ENCODE data around the gene COL27A1.
A peak's percentile ranks its signal among the peaks of the same experiment; 100 is the strongest.

The COL27A1 gene

GRCh38 chr9:114149765-114150340 lies 5.5 kb upstream of the COL27A1 start:
- DNase-seq: no peak

- DNase-seq: no peak
Measured at GRCh38 chr9:114150608-114151007, 4.7 kb upstream of the COL27A1 start.

- no peak for DNase-seq
Measured at GRCh38 chr9:114151426-114151956, 3.8 kb upstream of the COL27A1 start.

- DNase-seq: no peak
Measured at GRCh38 chr9:114153761-114154599, 1.4 kb upstream of the COL27A1 start.

- no peak for DNase-seq
Measured at GRCh38 chr9:114154600-114155102, 686 bp upstream of the COL27A1 start.

- DNase-seq: peak in 1 of 4 experiments; percentile 8
Measured at GRCh38 chr9:114155995-114156656, 789 bp downstream of the COL27A1 start.

- DNase-seq: peak in 1 of 4 experiments; percentile 11
Measured at GRCh38 chr9:114156657-114157421, 1.5 kb downstream of the COL27A1 start.

GRCh38 chr9:114157516-114158176 lies 2.3 kb downstream of the COL27A1 start:
- DNase-seq: no peak

- DNase-seq: no peak
Measured at GRCh38 chr9:114158482-114159130, 3.3 kb downstream of the COL27A1 start.

GRCh38 chr9:114159691-114160090 lies 4.4 kb downstream of the COL27A1 start:
- DNase-seq: no peak

- no peak for DNase-seq
Measured at GRCh38 chr9:114161513-114161912, 6.2 kb downstream of the COL27A1 start.

- no peak for DNase-seq
Measured at GRCh38 chr9:114163517-114163951, 8.2 kb downstream of the COL27A1 start.

GRCh38 chr9:114164191-114164794 lies 9.0 kb downstream of the COL27A1 start:
- DNase-seq: no peak

- DNase-seq: no peak
Measured at GRCh38 chr9:114165407-114166102, 10.2 kb downstream of the COL27A1 start.

GRCh38 chr9:114166103-114166470 lies 10.8 kb downstream of the COL27A1 start:
- DNase-seq: no peak

- no peak for DNase-seq
Measured at GRCh38 chr9:114166614-114167572, 11.6 kb downstream of the COL27A1 start.

- DNase-seq: no peak
Measured at GRCh38 chr9:114167591-114168091, 12.3 kb downstream of the COL27A1 start.

- no peak for DNase-seq
Measured at GRCh38 chr9:114168281-114169028, 13.1 kb downstream of the COL27A1 start.

Measured in activated naive CD4-positive, alpha-beta T cell (primary cell).